SK-N-SH (cell line): ENCODE measurements around the gene SMNDC1.

Experiments used
- CHD2 ChIP-seq: fragments of 150-350 bp; IDR thresholded peaks from 2 replicates; pipeline ENCODE4 v1.6.1; 2018; ENCODE audit warnings: low read length; ENCODE audit not compliant: partially characterized antibody
- CTCF ChIP-seq: fragments of 200-600 bp; sonication (generic); IDR thresholded peaks from 2 replicates; pipeline ENCODE4 v1.6.1; 2017; ENCODE audit warnings: antibody characterized with exemption, mild to moderate bottlenecking, moderate library complexity
- EP300 ChIP-seq, 2 experiments: IDR thresholded peaks; 2 replicates each; pipeline versions ENCODE4 v1.4.0 to v1.6.1; 2012; ENCODE audit warnings: borderline replicate concordance in 1 of 2, low read depth in 1 of 2, low read length in 1 of 2
- GATA2 ChIP-seq: sonication (generic); formaldehyde crosslinking; IDR thresholded peaks from 2 replicates; pipeline ENCODE4 v1.5.0; 2020; ENCODE audit warnings: mild to moderate bottlenecking, missing genetic modification reagents
- JUND ChIP-seq: IDR thresholded peaks from 2 replicates; pipeline ENCODE4 v1.4.0; 2012
- NFIC ChIP-seq: IDR thresholded peaks from 2 replicates; pipeline ENCODE4 v1.4.0; 2012; ENCODE audit warnings: borderline replicate concordance
- NRF1 ChIP-seq: IDR thresholded peaks from 2 replicates; pipeline ENCODE4 v1.6.1; 2012; ENCODE audit warnings: low read depth, mild to moderate bottlenecking, low read length
- PBX3 ChIP-seq: IDR thresholded peaks from 2 replicates; pipeline ENCODE4; 2012
- RAD21 ChIP-seq: IDR thresholded peaks from 2 replicates; pipeline ENCODE4 v1.6.1; 2012; ENCODE audit warnings: mild to moderate bottlenecking, low read length
- REST ChIP-seq: IDR thresholded peaks from 2 replicates; pipeline ENCODE4 v1.6.1; 2012; ENCODE audit warnings: mild to moderate bottlenecking, low read depth, low read length, moderate library complexity
- SMC3 ChIP-seq: IDR thresholded peaks from 2 replicates; pipeline ENCODE4 v1.6.1; 2012; ENCODE audit warnings: low read depth, low read length, improper control_type of control experiment
- TEAD4 ChIP-seq: IDR thresholded peaks from 2 replicates; pipeline ENCODE4 v1.4.0; 2012; ENCODE audit warnings: mild to moderate bottlenecking, borderline replicate concordance; ENCODE audit not compliant: insufficient read depth
- YY1 ChIP-seq: IDR thresholded peaks from 2 replicates; pipeline ENCODE4 v1.4.0; 2012; ENCODE audit warnings: low read depth, mild to moderate bottlenecking
- TF ChIP-seq, protein P1 (sequence below): IDR thresholded peaks from 2 replicates; pipeline ENCODE4 v1.4.0; 2012; ENCODE audit warnings: low read depth

GRCh38 chr10:110286841-110287240 lies 17.9 kb downstream of the SMNDC1 start:
- TF ChIP-seq YY1 (no peak), NRF1 (no peak), SMC3 (no peak), CTCF (no peak), CHD2 (no peak), REST (no peak), EP300 (IDR thresholded peaks at IDR 0.05; ENCODE audit: borderline replicate concordance in 1 of 2, low read depth in 1 of 2, low read length in 1 of 2) (no peak), NFIC (no peak), JUND (no peak), GATA2 (CRISPR knock-in tag) (no peak), TEAD4 (no peak), PBX3 (no peak), RAD21 (no peak)
- TF ChIP-seq, protein P1, sequence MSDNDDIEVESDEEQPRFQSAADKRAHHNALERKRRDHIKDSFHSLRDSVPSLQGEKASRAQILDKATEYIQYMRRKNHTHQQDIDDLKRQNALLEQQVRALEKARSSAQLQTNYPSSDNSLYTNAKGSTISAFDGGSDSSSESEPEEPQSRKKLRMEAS, result no peak
